Fibroblast of skin of back (primary cell): ENCODE data around the gene CDX1.
A peak's percentile ranks its signal among the peaks of the same experiment; 100 is the strongest.

Source experiments
- DNase-seq: peaks from one replicate; pipeline ENCODE4 v3.0.0-alpha.2; 2013

The CDX1 gene

GRCh38 chr5:150146862-150147601 is 19.5 kb upstream of the CDX1 start:
- DNase-seq, result no peak

DNA sequence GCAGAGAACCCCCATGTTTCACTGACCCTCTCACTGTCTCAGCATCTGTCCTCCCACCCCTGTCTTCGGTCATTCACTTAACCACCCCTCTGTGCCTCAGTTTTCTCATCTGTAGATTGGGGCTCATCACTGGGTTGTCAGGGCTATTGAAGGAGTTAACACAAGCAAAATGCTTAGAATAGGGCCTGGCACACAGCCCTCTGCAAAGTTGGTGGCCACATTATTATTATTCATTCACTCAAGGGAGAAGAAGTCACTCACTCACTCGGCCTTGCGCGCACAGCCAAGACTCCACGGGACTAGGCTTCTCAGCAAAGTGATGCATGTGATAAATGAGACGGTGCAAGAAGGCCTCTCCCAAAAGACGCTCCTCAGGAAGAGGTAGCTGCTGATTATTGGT is 18.9 kb upstream of the CDX1 start:
- DNase-seq, result no peak

DNA sequence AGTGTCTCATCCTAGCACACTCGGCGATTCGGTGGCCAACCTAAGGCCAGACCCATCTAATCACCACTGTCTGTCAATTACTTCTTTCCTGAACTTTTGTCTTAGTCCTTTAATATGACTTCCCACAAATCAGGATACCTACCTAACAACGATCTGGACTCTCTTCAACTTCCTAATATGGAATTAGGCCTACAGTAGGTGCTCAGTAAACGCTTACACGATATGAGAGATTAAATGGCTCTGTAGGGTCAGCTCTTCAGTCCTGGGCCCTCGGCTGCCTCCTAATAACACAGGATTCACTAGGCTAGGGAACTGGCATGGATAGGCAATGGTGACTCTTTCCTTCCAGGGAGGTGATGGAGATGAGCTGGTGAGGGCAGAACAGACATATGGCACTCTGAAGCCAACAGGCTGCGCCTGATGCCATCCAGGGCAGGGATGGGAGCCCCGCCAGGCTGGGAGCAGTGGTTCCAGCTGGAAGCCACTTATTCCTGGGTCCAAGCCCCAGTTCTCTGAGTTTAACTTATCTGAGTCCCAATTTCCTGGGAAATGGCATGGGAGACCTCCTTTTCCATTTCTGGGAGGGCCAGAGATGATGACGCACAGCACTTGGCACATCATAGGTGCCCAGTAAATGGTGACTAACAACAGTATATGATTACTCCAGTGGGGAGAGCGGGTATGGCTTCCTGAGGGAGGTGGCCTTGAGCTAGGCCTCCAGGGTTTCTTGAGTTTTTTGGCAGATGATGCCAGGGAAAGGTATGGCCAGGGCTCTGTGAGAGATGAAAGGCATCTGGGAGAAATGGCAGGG is 18.3 kb upstream of the CDX1 start:
- DNase-seq, result no peak

- DNase-seq, result no peak
These were observed 17.0 kb upstream of the CDX1 start for GRCh38 chr5:150149618-150150017.

DNA sequence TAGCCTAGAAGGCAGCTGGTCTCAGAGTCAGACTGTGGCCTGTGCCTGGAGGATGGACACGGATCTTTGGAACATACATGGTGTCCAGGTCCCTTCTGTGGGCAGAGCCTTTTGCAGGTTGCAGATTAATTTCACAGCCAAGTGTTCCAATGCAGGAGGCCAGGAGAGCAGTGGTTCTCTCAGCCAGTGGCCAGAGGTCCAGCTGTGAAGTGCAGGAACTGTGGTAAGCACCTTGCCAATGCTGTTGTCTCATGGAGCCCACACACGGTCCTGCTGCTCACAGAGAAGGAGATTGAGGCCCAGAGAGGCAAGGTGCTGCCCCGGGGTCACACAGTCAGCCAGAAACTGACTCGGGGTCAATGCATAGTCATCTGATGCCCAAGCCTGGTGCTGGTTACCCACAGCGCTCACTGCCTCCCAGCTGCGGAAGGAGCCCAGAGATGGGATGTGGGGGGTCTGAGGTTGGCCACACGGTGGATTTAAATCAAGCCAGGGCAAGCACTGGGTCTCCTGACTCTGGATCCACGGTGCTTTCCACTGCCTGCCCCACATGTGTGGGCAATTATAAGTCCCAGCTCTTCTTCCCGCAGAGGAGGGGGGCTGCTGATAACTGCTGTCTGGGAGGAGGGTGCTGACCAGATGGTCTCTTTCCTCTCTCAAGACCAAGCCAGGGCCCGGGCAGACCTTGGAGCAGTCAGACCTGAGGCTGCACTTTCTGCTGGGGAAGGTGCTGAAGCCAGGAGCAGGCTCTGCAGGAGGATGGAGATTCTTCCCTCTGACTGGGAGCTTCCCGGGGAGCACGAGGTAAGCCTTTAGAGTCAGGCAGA is 13.7 kb upstream of the CDX1 start:
- DNase-seq, result no peak

DNA sequence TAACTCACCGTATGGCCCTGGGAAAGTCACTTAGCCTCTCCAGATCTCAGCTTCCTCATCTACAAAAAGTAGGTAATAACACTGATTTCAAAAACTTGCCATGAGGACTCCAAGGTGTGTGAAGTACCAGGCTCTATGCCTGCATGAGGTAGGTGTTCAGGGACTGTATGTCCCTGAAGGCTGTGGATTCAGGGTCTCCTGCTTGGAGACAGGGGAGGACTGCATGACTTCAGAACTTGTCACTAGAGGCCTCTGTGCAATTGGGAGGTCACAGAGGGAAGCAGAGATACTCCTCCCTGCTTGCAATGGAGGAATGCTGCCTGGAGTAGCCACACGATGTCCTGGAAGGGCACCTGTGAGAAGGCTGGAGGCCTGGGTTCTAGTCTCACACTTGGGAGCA is 13.1 kb upstream of the CDX1 start:
- no peak for DNase-seq

DNA sequence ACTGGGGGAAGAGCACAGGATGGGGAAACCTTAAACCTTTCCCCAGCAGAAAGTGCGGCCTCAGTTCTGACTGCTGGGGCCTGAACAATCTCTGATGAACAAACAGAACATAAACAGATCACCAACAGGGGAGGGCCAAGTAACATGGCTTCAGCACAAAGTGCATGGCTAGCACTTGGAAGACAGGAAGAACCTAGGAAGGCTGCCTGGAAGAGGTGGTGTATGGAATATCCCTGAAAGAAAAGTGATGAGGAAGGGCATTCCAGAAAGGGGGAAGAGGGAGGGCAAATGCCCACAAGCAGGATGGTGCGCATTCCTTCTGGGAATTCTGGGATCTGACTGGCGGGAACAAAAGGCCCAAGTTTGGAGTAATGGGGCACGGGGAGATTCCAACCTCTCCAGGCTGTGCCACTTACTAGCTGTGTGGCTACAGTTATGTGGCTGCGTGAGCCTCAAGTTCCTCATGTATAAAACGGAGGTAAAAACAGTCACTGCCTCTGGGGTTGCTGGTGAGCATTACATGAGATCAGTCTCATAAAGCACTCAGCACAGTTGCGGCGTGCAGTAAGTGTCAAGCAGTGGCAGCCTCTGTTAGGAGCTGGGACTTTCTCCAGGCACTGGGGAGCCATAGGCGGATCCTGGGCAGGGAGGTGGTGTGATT is 12.5 kb upstream of the CDX1 start:
- peak; percentile 79 for DNase-seq

- DNase-seq, result no peak
These were observed 11.9 kb upstream of the CDX1 start for GRCh38 chr5:150154618-150155128.

GRCh38 chr5:150155258-150156026 is 11.1 kb upstream of the CDX1 start, which contains the start of gene PDGFRB:
Gene PDGFRB, minus strand, starts transcription at chr5:150155845. Its CDS starts 18,798 bp downstream, at chr5:150137047.
- peak; percentile 95 for DNase-seq

DNA sequence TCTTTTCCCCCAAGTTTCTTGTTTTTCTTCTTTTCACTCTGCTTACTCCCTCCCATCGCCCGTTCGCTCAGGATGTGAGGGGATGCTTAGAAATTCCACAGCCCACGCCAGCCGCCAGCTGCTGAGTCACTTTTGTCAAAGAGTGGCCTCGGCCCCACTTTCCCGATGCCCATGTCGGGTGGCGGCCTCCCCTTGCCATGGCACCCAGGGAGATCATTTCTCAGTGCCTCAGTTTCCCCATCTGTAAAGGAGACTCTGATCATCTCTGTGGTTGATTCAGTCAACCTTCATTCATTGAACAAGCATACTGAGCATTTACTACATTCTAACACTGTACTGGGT is 10.6 kb upstream of the CDX1 start:
- no peak for DNase-seq

DNA sequence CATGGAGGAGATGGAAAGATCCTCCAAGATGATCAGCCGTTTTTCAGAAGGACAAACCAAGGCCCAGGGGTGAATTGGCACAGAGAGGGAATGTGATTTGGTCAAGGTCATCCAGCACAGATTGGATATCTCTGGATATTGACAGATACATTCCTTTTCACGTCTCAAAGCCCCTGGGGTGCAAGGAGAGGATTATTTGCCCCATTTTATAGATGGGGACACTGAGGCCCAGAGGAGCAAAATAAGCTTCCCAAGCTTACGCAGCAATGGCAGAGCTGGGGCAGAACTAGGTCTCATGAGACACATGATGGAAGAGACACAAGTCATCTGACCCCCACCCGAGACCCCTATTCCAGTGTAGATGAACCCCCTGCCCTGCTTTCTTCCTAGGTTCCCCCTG is 10.0 kb upstream of the CDX1 start:
- DNase-seq, result no peak

GRCh38 chr5:150157168-150157567 is 9.4 kb upstream of the CDX1 start:
- DNase-seq, result no peak

GRCh38 chr5:150158170-150158949 is 8.2 kb upstream of the CDX1 start:
- DNase-seq, result peak; percentile 82

DNA sequence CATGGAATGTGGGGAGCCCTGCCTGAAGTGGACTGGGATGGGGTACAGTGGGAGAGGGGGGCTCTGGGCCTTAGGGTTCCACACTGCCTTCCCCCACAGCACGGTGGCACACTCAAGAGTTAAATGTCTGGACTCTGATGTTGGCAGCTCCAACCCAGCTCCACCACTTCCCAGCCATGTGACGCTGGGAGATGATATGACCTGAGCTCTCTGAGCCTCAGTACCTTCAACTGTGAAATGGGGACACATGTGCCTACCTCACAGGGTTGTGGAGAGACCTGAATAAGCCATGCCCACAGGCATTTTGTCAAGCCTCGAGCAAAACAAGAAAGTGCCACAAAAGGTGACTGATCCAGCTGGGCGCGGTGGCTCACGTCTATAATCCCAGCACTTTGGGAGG is 7.5 kb upstream of the CDX1 start:
- no peak for DNase-seq

GRCh38 chr5:150159741-150160179 is 6.8 kb upstream of the CDX1 start:
- peak; percentile 89 for DNase-seq

DNA sequence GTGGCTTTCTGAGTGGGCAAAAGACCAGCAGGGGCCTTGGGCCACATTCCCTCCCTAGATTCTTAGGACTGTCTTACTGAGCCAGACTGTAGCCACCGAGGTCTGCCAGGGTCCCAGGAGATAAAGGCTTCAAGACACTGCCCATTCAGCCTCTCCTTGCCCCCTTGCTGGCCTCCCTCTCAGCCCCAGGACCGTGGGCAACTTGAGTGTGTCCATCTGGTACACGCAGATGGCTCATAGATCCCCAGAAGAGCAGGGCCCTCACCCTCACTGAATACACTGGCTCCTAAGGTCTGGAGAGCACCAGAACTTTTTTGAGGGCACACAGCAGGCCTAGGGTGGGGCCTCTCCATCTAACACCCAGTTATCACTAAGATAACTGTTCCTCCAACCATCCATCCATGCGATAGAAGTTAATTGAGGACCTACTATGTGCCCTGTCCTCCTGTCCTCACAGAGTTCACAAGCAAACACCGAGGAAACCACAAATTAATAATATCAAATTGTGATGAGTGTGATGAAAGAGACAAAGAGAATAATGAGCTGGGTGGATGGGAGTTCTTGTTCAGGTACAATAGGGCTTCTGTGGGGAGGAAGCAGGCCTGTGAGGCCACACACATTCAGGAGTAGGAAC is 6.0 kb upstream of the CDX1 start:
- no peak for DNase-seq

GRCh38 chr5:150161242-150162141 is 5.1 kb upstream of the CDX1 start:
- DNase-seq, result peak; percentile 76

DNA sequence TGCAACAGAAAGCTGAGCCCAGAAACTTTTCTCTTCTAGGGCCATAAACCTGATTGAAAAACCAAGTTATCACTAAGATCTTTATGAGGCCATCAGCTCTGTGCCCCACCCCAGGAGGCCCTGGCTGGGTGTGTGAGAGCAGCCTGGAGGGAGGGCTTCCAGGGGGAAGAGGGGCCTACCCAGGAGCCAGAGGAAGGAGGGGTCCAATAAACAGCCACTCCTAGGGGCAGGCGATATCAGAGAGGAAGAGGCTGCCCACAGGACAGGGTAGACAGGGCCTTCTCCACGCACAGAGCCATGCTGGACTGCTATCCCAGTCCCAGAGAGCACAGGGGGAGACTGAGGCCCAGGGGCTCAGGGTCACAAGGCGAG is 4.5 kb upstream of the CDX1 start:
- DNase-seq, result no peak

DNA sequence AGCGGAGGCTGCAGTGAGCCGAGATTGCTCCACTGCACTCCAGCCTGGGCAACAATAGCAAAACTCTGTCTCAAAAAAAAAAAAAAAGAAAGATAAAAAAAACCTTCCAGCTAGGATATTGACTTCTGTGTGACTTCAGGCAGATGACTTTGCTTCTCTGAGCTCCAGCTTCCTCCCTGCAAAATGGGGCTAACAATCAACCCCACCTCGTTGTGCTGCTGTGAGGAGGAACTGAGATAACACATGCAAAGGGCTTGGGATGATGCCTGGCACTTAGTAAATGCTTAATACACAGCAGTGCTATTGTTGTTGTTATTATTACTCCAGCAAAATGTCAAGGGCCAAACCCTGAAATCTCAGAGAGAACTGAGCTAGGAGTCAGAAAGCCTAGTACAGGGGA is 3.5 kb upstream of the CDX1 start:
- no peak for DNase-seq
